Panc1 (cell line): ENCODE data around the gene LDB2. TPM values are rescaled to one million over a fixed set of nuclear protein-coding genes. Genes with fewer than 3 reads are reported as not detected.

Experiments used
- ATAC-seq: fragments of 200-7000 bp; cut with Tn5 transposase; 2 replicates; pipeline ENCODE4 v1.9.1; 2020; ENCODE audit warnings: mild to moderate bottlenecking, moderate library complexity
- BruUV-seq: library from RNA; stranded (reverse); fragments of 400-500 nt; replicated peaks from 2 replicates; lab custom pipeline; 2021; lab: Mats Ljungman, UMichigan
- CTCF ChIA-PET: fragments of 300-600 bp; sonication (Branson Sonifier 250); formaldehyde crosslinking; loops from one replicate; lab custom pipeline; 2022; ENCODE audit warnings: antibody characterized with exemption; lab: Charles Lee
- POLR2A ChIA-PET: fragments of 300-600 bp; sonication (Branson Sonifier 250); formaldehyde crosslinking; loops from one replicate; lab custom pipeline; 2022; ENCODE audit warnings: antibody characterized with exemption; lab: Charles Lee
- DNase-seq: peaks from one replicate; pipeline ENCODE4 v3.0.0-alpha.2; 2010; ENCODE audit warnings: low read depth, low spot score
- H3K27ac ChIP-seq: 2 replicates; pipeline ENCODE4 v1.5.1; 2011; ENCODE audit warnings: mild to moderate bottlenecking, low read length, inconsistent platforms
- H3K27me3 ChIP-seq: fragments of 200-500 bp; sonication (Bioruptor generic); 2 replicates; pipeline ENCODE4 v1.6.0; 2014; ENCODE audit warnings: low read length, inconsistent platforms; ENCODE audit not compliant: control insufficient read depth, insufficient read depth
- H3K36me3 ChIP-seq: fragments of 200-500 bp; sonication (Bioruptor generic); 2 replicates; pipeline ENCODE4 v1.5.1; 2014; ENCODE audit warnings: inconsistent platforms, mild to moderate bottlenecking, low read length, moderate library complexity; ENCODE audit not compliant: control insufficient read depth, insufficient read depth
- H3K4me1 ChIP-seq: 2 replicates; pipeline ENCODE4 v1.5.1; 2011; ENCODE audit warnings: inconsistent platforms, mild to moderate bottlenecking, low read length, moderate library complexity; ENCODE audit not compliant: control insufficient read depth, insufficient read depth
- H3K4me3 ChIP-seq, 2 experiments: 2 replicates each; pipeline ENCODE4 v1.5.1; 2011 to 2012; ENCODE audit warnings: low read depth in 2 of 2, low read length in 2 of 2, mild to moderate bottlenecking in 2 of 2, inconsistent platforms in 1 of 2, moderate library complexity in 1 of 2
- H3K9me3 ChIP-seq: fragments of 200-500 bp; sonication (Bioruptor generic); 2 replicates; pipeline ENCODE4 v1.5.1; 2014; ENCODE audit warnings: low read depth, mild to moderate bottlenecking, inconsistent platforms, low read length, moderate library complexity; ENCODE audit not compliant: control insufficient read depth, insufficient read depth
- POLR2AphosphoS5 ChIP-seq: IDR thresholded peaks from 2 replicates; pipeline ENCODE4 v1.6.1; 2012; ENCODE audit warnings: mild to moderate bottlenecking, low read depth, low read length, moderate library complexity
- SIN3A ChIP-seq: IDR thresholded peaks from 2 replicates; pipeline ENCODE4 v1.6.1; 2012; ENCODE audit warnings: low read depth, mild to moderate bottlenecking, low read length, moderate library complexity, borderline replicate concordance; ENCODE audit not compliant: insufficient read depth
- TCF7L2 ChIP-seq: IDR thresholded peaks from 2 replicates; pipeline ENCODE4 v1.6.1; 2011; ENCODE audit warnings: mild to moderate bottlenecking, low read depth, low read length, inconsistent platforms
- in situ Hi-C: cut with HindIII; loops from 2 replicates; pipeline ENCODE4 v1.10.0; 2016; ENCODE audit warnings: low sequenced_read_pairs, low pct_unique_long_range_greater_than_20kb
- intact Hi-C: fragments of 100-400 bp; cut with micrococcal nuclease; formaldehyde crosslinking; loops from one replicate; pipeline ENCODE4 v1.10.0; 2022; ENCODE audit not compliant: unreplicated experiment
- total RNA-seq: library from RNA; stranded (reverse); gene quantifications from one replicate; pipeline ENCODE4 v1.2.1, GENCODE V29; 2021; ENCODE audit not compliant: unreplicated experiment
- TF ChIP-seq, protein P1 (sequence below), 2 experiments: IDR thresholded peaks; 2 replicates each; pipeline ENCODE4 v1.6.1; 2011 to 2012; ENCODE audit warnings: low read depth in 2 of 2, control low read depth in 1 of 2, low read length in 1 of 2, mild to moderate bottlenecking in 1 of 2, moderate library complexity in 1 of 2; ENCODE audit not compliant: insufficient read depth in 1 of 2
- TF ChIP-seq, protein P2 (sequence below): fragments of 450-650 bp; IDR thresholded peaks from 2 replicates; pipeline ENCODE4 v1.5.1; 2017; ENCODE audit warnings: mild to moderate bottlenecking

The LDB2 gene
- total RNA-seq, 1 experiment from 2014 or later = not detected

DNA sequence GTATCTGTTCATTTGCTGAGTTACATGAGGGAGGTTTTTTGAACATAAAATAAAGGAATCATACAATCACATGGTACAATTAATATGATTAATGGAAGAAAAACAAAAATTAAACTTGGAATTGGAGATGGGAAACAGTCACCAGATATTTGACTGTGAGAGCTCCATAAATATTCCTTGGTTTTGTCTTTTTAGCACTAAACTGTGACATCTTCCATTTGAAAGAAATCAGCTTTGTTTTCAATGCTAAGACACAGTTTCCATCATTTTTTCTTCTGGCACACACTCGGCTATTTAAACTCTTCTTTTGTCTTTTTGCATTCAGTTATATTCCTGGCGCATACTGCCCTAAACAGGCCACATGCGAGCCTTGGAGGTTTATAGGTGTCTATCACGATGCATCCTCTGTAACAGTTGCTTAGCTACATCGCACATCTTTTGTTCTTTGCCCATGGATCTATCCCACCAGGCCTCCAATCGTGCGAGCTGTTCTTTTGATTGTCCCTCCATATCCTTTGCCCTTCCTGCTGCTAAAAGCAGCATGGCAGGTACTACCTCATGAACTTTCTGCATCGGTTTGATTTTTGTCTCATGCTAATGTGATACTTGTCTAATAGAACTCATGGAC, 158.3 kb downstream of the LDB2 start:
- no peak overlapping the region for H3K4me3 ChIP-seq
- ATAC-seq (no peak), DNase-seq (no peak)
- no peak overlapping the region for H3K27ac ChIP-seq
- ChIA-PET CTCF (no interaction called here), POLR2A (no interaction called here)
- no peaks in the 10 kb centered on the region for H3K27me3 ChIP-seq
- H3K4me1 ChIP-seq = no peaks in the 10 kb centered on the region
- in situ Hi-C loops (no loop called here), intact Hi-C loops (no loop called here)
- H3K9me3 ChIP-seq = no peaks in the 10 kb centered on the region
- H3K36me3 ChIP-seq = no peaks in the 10 kb centered on the region
- no TSS peak for BruUV-seq
- TF ChIP-seq, protein P1, sequence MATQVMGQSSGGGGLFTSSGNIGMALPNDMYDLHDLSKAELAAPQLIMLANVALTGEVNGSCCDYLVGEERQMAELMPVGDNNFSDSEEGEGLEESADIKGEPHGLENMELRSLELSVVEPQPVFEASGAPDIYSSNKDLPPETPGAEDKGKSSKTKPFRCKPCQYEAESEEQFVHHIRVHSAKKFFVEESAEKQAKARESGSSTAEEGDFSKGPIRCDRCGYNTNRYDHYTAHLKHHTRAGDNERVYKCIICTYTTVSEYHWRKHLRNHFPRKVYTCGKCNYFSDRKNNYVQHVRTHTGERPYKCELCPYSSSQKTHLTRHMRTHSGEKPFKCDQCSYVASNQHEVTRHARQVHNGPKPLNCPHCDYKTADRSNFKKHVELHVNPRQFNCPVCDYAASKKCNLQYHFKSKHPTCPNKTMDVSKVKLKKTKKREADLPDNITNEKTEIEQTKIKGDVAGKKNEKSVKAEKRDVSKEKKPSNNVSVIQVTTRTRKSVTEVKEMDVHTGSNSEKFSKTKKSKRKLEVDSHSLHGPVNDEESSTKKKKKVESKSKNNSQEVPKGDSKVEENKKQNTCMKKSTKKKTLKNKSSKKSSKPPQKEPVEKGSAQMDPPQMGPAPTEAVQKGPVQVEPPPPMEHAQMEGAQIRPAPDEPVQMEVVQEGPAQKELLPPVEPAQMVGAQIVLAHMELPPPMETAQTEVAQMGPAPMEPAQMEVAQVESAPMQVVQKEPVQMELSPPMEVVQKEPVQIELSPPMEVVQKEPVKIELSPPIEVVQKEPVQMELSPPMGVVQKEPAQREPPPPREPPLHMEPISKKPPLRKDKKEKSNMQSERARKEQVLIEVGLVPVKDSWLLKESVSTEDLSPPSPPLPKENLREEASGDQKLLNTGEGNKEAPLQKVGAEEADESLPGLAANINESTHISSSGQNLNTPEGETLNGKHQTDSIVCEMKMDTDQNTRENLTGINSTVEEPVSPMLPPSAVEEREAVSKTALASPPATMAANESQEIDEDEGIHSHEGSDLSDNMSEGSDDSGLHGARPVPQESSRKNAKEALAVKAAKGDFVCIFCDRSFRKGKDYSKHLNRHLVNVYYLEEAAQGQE (IDR thresholded peaks at IDR 0.05; ENCODE audit: insufficient read depth in 1 of 2, low read depth in 2 of 2, low read length in 1 of 2) = no peak
- TF ChIP-seq SIN3A (no peak), TCF7L2 (no peak), POLR2AphosphoS5 (no peak)
- TF ChIP-seq, protein P2, sequence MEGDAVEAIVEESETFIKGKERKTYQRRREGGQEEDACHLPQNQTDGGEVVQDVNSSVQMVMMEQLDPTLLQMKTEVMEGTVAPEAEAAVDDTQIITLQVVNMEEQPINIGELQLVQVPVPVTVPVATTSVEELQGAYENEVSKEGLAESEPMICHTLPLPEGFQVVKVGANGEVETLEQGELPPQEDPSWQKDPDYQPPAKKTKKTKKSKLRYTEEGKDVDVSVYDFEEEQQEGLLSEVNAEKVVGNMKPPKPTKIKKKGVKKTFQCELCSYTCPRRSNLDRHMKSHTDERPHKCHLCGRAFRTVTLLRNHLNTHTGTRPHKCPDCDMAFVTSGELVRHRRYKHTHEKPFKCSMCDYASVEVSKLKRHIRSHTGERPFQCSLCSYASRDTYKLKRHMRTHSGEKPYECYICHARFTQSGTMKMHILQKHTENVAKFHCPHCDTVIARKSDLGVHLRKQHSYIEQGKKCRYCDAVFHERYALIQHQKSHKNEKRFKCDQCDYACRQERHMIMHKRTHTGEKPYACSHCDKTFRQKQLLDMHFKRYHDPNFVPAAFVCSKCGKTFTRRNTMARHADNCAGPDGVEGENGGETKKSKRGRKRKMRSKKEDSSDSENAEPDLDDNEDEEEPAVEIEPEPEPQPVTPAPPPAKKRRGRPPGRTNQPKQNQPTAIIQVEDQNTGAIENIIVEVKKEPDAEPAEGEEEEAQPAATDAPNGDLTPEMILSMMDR = no peak

DNA sequence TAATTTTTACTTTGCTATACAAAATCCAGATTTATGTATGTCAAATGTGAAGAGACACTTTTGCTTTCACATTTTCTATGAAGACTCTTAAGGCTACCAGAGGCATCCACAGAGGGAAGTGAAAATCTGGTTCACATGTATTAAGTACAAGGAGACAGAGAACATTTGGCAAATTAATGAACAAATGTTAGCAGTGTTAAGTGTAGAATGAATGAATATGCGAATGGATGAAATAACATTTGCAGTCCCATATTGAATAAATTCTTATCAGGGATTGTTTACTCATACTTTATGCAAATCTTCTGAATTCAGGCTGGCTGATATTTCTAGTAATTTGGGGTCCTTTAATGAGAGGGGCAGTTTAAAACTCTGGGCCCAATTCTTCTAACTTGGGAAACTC, 159.9 kb downstream of the LDB2 start:
- TF ChIP-seq POLR2AphosphoS5 (no peak), SIN3A (no peak), TCF7L2 (no peak)
- TF ChIP-seq, protein P1 (IDR thresholded peaks at IDR 0.05; ENCODE audit: insufficient read depth in 1 of 2, low read depth in 2 of 2, low read length in 1 of 2) = no peak
- TF ChIP-seq, protein P2 = no peak

More for the DNA sequence above, 159.9 kb downstream of the LDB2 start:
- no TSS peak for BruUV-seq
- intact Hi-C loops = no loop called here
- DNase-seq (no peak), ATAC-seq (no peak)
- no peaks in the 10 kb centered on the region for H3K27me3 ChIP-seq
- in situ Hi-C loops = no loop called here
- H3K4me1 ChIP-seq = no peaks in the 10 kb centered on the region
- H3K4me3 ChIP-seq = no peak overlapping the region
- H3K36me3 ChIP-seq = no peaks in the 10 kb centered on the region
- H3K27ac ChIP-seq = no peak overlapping the region
- no peaks in the 10 kb centered on the region for H3K9me3 ChIP-seq
- POLR2A ChIA-PET = no interaction called here
- CTCF ChIA-PET = no interaction called here
